Measurements from ENCODE around the gene DNER. TPM values are rescaled to one million over a fixed set of nuclear protein-coding genes. Genes with fewer than 3 reads are reported as not detected.

DNER gene
- total RNA-seq, 2 experiments from 2014 or later = not detected

DNA sequence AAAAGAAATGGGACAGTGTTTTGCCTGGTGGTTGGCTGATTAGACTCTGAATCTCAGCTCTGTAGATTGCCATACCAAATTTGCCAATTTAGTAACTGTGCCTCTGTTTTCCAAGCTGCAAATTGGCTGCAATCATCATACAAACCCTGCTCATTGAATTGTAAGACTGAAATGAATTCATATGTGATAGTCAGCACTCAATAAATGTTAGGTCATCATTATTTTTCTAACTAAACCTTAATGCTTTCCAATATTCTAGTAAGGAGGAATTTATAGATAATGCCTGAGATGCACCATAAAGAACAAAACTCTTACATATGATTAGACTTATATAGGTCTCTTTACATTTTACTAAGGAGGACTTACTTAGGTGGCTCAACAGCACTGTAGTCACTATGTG is 85.3 kb downstream of the DNER start:
- no peaks in the 10 kb centered on the region for H3K36me3 Mint-ChIP-seq (ENCODE audit: low read depth)
- H3K27me3 Mint-ChIP-seq = peaks cover 13% of the 10 kb centered on the region
- intact Hi-C loops (cut with micrococcal nuclease) = no loop called here
- ChIA-PET POLR2A (no interaction called here), CTCF (no interaction called here)
- H3K4me1 Mint-ChIP-seq (ENCODE audit: low read depth) = no peaks in the 10 kb centered on the region
- H3K4me3 Mint-ChIP-seq = no peak overlapping the region
- H3K27ac Mint-ChIP-seq = no peak overlapping the region
- TF ChIP-seq, protein P1, sequence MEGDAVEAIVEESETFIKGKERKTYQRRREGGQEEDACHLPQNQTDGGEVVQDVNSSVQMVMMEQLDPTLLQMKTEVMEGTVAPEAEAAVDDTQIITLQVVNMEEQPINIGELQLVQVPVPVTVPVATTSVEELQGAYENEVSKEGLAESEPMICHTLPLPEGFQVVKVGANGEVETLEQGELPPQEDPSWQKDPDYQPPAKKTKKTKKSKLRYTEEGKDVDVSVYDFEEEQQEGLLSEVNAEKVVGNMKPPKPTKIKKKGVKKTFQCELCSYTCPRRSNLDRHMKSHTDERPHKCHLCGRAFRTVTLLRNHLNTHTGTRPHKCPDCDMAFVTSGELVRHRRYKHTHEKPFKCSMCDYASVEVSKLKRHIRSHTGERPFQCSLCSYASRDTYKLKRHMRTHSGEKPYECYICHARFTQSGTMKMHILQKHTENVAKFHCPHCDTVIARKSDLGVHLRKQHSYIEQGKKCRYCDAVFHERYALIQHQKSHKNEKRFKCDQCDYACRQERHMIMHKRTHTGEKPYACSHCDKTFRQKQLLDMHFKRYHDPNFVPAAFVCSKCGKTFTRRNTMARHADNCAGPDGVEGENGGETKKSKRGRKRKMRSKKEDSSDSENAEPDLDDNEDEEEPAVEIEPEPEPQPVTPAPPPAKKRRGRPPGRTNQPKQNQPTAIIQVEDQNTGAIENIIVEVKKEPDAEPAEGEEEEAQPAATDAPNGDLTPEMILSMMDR (IDR thresholded peaks at IDR 0.05) = no peak
- no peaks in the 10 kb centered on the region for H3K9me3 Mint-ChIP-seq
- DNase-seq (no peak), ATAC-seq (no peak)

DNA sequence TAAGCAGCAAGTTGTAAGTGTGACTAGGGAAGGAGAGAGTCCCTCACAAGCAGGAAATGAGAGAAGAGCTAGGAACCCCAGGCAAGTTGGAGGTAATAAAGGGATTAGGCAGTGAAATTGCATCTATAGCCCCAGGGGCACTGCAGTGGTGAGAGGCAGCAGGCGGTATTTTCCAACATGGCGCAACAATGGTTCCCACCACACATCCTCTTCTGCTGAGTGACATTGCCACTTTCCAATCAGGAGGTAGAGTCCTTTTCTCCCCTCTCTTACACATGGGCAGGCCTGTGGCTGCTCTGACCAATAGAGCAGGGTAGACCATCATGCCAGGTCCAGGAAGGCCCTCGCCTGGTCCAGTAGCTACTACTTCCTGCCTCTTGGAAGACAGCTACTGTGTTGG is 86.6 kb downstream of the DNER start:
- ChIA-PET CTCF (interaction anchor here (1.1 kb wide), 1 partner anchor 83 kb away, joined by 3 read pairs; no protein-coding TSS in a partner anchor), POLR2A (no interaction called here)
- TF ChIP-seq, protein P1 (IDR thresholded peaks at IDR 0.05) = no peak
- no peak for ATAC-seq
- DNase-seq = no peak
- Mint-ChIP-seq H3K27ac (no peak overlapping the region), H3K9me3 (no peaks in the 10 kb centered on the region), H3K27me3 (peaks cover 15% of the 10 kb centered on the region), H3K36me3 (ENCODE audit: low read depth) (no peaks in the 10 kb centered on the region), H3K4me3 (no peak overlapping the region), H3K4me1 (ENCODE audit: low read depth) (no peaks in the 10 kb centered on the region)
- intact Hi-C loops (cut with micrococcal nuclease) = no loop called here

DNA sequence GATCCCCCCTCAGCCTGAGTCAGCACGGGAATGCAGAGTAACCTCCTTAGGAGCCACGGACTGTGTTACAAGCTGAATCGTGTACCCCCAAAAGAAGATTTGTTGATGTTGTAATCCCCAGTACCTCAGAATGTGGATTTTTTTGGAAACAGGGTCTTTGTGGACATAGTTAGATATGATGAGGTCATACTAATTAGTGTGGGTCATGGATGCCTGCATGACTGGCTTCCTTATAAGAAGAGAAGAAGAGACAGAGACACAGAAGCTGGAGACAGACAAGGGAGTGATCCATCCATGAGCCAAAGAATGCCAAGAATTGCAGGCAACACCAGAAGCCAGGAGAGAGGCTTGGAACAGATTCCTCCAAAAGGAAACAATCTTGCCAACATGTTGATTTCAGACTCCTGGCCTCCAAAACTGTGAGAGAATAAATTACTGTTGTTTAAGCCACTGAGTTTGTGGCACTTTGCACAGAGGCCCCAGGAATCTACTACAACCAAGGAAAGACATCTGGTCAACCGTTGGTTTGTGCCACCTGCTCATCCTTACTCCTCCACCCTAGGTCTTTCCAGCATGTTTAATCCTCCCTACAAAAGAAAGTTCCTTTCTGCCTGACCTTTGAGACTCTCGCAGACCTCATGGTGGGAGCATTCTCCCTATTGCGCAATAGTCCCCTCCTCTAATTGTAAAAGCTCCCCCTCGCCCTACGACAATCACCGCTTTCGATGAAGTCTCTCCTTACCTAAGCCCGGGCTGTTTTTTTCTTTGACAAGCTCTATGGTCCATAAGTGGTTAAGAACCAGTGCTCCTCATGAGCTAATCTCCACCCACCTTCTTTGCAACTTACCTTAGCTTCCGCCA is 91.6 kb downstream of the DNER start:
- no peak for DNase-seq
- intact Hi-C loops (cut with micrococcal nuclease) = no loop called here
- Mint-ChIP-seq H3K27me3 (peaks cover 16% of the 10 kb centered on the region), H3K4me1 (ENCODE audit: low read depth) (no peaks in the 10 kb centered on the region), H3K27ac (no peak overlapping the region), H3K36me3 (ENCODE audit: low read depth) (no peaks in the 10 kb centered on the region), H3K4me3 (no peak overlapping the region), H3K9me3 (no peaks in the 10 kb centered on the region)
- CTCF ChIA-PET = no interaction called here
- TF ChIP-seq, protein P1 (IDR thresholded peaks at IDR 0.05) = no peak
- ATAC-seq = no peak
- POLR2A ChIA-PET = no interaction called here

DNA sequence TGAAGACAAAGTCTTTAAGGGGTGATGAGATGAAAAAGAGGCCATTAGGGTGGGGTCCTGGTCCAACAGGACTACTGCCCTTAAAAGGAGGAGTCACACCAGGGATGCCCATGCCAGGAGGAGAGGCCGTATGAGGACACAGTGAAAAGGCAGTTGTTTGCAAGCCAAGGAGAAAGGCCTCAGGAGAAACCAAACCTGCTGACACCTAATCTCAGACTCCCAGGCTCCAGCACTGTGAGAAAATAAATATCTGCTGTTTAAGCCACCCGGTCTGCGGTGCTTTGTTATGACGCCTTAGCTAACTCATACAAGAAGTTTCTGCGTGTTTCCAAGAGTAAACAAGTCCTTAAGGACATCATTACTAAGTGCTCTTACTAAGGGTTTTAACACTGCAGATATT is 93.6 kb downstream of the DNER start:
- H3K4me1 Mint-ChIP-seq (ENCODE audit: low read depth) = no peaks in the 10 kb centered on the region
- TF ChIP-seq, protein P1 (IDR thresholded peaks at IDR 0.05) = no peak
- no peaks in the 10 kb centered on the region for H3K36me3 Mint-ChIP-seq (ENCODE audit: low read depth)
- H3K4me3 Mint-ChIP-seq = no peak overlapping the region
- ChIA-PET POLR2A (no interaction called here), CTCF (no interaction called here)
- no peak for ATAC-seq
- no peaks in the 10 kb centered on the region for H3K9me3 Mint-ChIP-seq
- no peak overlapping the region for H3K27ac Mint-ChIP-seq
- H3K27me3 Mint-ChIP-seq = peaks cover 16% of the 10 kb centered on the region
- no peak for DNase-seq
- intact Hi-C loops (cut with micrococcal nuclease) = no loop called here

DNA sequence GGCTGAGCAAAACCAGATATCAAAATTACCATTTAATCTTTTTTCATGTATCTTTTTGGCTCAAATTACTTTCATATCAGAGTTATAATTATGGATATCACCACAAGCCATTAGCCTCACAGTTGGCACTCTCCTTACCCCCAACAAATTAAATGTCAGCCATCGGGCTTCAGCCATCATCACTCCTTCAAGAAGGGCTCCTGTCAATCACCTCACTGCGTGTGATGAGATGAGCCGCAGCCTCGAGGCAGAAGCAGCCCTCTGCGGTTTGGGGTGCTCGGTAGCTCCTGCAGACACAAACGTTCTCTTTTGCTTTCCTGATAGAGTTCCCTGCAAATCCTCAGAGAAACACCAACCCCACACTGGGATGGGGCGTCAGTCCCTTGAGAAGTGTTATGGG is 94.1 kb downstream of the DNER start:
- CTCF ChIA-PET = no interaction called here
- H3K36me3 Mint-ChIP-seq (ENCODE audit: low read depth) = no peaks in the 10 kb centered on the region
- DNase-seq (no peak), ATAC-seq (no peak)
- intact Hi-C loops (cut with micrococcal nuclease) = no loop called here
- H3K4me3 Mint-ChIP-seq = no peak overlapping the region
- TF ChIP-seq, protein P1 (IDR thresholded peaks at IDR 0.05) = no peak
- peaks cover 13% of the 10 kb centered on the region for H3K27me3 Mint-ChIP-seq
- H3K27ac Mint-ChIP-seq = no peak overlapping the region
- no peaks in the 10 kb centered on the region for H3K9me3 Mint-ChIP-seq
- POLR2A ChIA-PET = no interaction called here
- H3K4me1 Mint-ChIP-seq (ENCODE audit: low read depth) = no peaks in the 10 kb centered on the region

All from activated CD8-positive, alpha-beta T cell treated with anti-CD3 and anti-CD28 coated beads for 36 hours (primary cell).